GM10266 (cell line): ENCODE measurements around the gene NTSR2.
A peak's percentile ranks its signal among the peaks of the same experiment; 100 is the strongest.

Experiments used
- DNase-seq: peaks from one replicate; pipeline ENCODE4 v3.0.0; 2012; ENCODE audit errors: extremely low spot score
- TF ChIP-seq, protein P1 (sequence below): IDR thresholded peaks from 2 replicates; pipeline ENCODE4 v1.5.1; 2012; ENCODE audit warnings: mild to moderate bottlenecking, low read depth; ENCODE audit not compliant: control insufficient read depth, insufficient read depth; ENCODE audit errors: missing control alignments

Gene NTSR2

DNA sequence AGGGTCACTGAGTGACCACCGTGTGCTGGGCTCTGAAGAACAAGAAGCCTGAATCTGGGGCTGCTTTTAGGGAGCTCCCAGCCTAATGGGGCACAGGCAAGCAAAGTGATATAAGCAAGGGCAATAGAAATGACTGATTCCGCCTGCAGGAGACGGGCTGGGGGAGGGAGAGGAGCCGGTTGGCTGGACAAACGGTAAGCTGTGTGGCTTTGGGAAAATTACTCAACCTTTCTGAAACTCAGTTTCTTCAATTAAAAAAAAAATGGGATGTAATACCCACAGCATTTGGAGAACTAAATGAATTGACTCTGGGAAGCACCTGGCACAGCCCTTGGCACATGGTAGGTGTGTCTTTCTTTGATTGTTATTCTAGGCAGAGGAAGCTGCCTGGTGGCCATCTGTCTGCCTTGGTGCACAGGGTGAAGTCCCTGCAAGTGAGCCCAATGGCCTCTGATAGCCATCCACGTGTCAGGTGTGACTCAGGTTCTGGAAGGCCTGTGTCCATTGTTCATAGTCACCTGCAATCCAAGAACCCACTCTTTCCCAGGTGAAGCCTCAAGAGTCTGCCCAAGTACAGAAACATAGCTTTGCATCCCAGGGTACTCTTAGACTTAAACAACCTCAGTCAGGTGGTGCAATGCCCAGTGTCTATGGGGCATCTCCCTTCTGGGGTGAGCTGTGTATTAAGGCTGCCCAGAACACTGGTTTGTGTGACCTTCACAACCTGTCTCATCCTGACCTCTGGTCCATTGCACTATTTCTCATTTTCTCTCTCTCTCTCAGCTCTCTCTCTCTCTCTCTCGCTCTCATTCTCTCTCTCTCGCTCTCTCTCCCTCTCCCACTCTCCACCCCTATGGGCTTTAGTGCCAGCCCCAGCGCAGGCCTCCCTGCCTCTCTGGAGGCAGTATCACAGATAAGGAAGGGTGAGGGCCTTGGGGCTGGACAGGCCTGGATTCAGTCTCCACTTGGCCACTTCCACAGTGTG lies 30.0 kb upstream of the NTSR2 start:
- TF ChIP-seq, protein P1, sequence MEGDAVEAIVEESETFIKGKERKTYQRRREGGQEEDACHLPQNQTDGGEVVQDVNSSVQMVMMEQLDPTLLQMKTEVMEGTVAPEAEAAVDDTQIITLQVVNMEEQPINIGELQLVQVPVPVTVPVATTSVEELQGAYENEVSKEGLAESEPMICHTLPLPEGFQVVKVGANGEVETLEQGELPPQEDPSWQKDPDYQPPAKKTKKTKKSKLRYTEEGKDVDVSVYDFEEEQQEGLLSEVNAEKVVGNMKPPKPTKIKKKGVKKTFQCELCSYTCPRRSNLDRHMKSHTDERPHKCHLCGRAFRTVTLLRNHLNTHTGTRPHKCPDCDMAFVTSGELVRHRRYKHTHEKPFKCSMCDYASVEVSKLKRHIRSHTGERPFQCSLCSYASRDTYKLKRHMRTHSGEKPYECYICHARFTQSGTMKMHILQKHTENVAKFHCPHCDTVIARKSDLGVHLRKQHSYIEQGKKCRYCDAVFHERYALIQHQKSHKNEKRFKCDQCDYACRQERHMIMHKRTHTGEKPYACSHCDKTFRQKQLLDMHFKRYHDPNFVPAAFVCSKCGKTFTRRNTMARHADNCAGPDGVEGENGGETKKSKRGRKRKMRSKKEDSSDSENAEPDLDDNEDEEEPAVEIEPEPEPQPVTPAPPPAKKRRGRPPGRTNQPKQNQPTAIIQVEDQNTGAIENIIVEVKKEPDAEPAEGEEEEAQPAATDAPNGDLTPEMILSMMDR = no peak
- DNase-seq = no peak

DNA sequence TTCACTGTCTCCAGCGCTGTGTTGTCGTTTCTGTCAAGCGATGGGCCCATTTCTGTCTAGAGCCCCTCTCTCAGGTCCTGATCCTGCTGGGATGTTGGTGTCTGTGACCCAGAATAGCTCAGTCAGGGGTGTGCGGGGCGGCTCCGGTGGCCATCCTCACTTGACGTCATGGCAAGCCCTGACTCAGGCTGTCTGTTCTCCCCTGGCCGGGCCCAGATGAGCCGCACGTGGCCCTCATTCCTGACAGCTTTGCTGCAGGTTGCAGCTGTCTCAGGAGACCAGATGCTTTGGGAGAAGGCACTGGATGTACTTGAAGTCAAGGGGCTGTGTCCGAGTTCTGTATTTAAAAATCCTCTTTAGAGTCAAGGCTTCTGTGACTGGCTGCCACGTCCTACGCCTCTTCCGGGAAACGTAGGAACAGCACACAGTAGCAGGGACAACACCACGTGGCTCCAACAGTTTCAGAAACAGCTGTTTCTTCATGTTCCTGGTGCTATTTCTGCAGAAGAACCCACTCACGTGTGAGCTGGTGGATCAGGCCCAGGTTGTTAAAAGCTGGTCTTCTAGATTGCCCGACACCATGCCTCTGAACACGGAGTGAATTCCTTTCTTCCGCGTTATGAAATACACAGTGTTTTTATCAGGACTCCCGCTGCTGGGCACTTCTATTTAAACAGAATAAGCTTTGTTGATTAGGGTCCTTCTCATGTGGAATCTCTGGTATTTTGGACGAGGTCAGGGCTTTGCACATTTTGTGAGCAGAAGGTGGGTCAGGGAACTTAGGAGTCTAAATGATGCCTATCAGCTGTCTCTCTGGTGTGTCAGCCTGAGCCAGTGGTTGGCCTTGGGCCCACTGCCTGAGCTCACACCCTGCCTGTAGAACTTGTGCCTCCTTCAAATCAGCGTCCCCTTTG lies 28.3 kb upstream of the NTSR2 start:
- DNase-seq = no peak
- TF ChIP-seq, protein P1 = no peak

DNA sequence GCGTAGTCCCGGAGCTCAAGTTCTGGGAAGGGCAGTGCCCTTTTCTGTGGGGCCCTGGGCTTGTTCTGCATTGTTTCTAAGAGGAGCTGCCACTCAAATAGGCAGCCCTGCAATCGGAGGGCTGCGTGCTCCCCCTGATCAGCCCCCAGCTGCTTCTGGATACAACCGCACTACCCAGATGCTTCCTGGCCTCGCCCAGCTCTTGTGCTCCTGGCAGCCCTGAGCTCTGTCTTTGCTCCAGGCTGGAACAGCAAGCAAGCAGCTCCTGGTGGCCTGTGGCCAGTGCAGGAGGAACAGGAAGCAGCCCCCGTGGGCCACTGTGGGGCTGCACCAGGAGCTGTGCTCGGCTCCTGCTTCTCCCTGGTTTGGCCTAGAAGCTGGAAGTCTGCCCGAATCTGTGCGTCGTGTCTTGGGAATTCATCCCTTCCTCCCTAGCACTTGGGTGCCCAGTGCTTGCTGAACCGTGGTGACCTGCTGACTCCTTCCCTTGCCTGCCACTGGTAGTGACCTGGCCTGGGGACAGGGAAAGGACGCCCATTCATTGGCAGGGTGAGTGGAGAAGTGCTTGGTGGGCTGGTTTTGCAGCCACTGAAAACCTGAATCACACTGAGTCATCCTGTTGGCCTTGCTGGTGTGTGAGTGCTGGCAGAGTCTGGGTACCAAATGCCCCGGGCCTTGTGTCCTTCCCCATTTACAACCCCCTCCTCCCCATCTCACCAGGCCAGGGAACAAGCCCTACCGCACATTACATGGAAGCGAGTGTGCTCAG lies 27.3 kb upstream of the NTSR2 start:
- no peak for DNase-seq

DNA sequence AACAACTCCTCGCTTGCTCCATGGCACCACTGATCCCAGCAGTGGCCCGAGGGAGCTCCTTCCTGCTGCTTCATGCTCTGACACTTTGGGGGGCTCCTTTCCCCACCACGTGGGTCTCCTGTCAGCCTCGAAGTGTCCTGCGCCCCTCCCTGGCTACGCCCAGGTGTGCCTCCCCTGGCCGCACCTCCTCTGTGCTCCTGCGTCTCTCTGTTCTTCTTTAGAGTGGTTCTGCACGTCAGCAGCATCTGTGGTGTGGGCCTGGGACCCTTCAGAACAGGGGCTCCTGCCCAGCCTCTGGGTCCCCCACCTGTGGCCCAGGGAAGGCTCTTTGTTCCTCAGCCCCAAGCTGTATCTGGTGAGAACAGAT lies 26.7 kb upstream of the NTSR2 start:
- TF ChIP-seq, protein P1 = no peak
- DNase-seq = no peak

More for the DNA sequence above, 27.3 kb upstream of the NTSR2 start:
- TF ChIP-seq, protein P1 = no peak

DNA sequence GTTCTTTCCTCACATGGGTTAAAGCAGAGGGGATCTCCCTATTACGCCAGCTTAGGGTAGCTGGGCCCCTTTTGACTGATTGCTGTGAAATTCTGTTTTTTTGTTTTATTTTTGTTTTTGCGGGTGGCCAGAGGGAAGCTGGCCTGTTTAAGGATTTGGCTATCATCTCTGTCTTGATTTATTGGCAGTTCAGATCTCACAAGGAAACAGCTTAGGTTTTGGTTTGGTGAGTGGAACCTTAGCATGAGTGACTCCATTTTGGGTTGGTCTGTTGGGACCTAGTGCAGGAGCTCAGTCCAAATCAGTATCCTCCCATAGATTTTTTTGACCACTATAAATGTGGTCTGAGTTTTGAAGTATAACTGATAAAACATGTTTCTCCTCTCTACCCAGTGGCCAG lies 25.6 kb upstream of the NTSR2 start:
- DNase-seq = no peak
- TF ChIP-seq, protein P1 = no peak

DNA sequence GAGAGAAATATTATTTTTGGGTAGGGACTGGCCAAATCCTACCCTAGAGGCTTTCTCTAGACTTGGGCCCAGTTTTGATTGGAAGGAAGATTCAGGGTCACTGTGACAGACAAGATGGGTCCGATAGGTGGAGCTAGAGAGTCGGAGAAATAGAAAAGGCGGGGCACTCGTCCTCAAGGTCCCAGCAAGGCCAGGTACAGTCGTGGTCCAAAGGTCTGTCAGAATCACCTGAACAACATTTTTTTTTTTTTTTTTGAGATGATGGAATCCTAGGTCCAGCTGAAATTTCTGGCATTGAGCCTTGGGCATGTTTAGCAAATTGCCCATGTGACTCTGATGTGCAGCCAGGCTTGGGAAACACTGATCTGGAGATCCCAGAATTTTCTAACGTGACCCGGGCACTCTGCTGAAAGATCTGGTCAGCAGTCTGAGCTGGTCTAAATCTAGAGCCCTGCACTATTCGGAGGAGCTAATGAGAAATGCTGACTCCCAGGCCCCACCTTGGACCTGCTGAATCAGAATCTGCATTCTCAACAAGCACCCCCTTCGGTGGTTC lies 23.0 kb upstream of the NTSR2 start:
- DNase-seq = peak; percentile 71
- TF ChIP-seq, protein P1 = peak; percentile 80
